K562 (cell line): ENCODE results near the gene SLC4A5. TPM values are rescaled to one million over a fixed set of nuclear protein-coding genes. Genes with fewer than 3 reads are reported as not detected.
A peak's percentile ranks its signal among the peaks of the same experiment; 100 is the strongest.

Source experiments
- ATAC-seq: fragments of 200-7000 bp; cut with Tn5 transposase; 3 replicates; pipeline ENCODE4 v1.9.1; 2020; ENCODE audit warnings: moderate library complexity
- BruUV-seq: library from RNA; stranded (reverse); fragments of 400-500 nt; replicated peaks from 2 replicates; lab custom pipeline; 2021; lab: Mats Ljungman, UMichigan
- CTCF ChIA-PET: fragments of 300-600 bp; formaldehyde crosslinking; extraction: SDS; loops from one replicate; lab custom pipeline; 2021; ENCODE audit warnings: low intra/inter-chr PET ratio; lab: Yijun Ruan, JAX
- POLR2A ChIA-PET: fragments of 300-600, 350-650 bp; sonication (Branson Sonifier 250); formaldehyde crosslinking; extraction: SDS; loops from one replicate; lab custom pipeline; 2021; ENCODE audit warnings: antibody characterized with exemption, inconsistent platforms; lab: Yijun Ruan, JAX
- DNase-seq, 4 experiments: peaks; one replicate each; pipeline versions ENCODE4 v3.0.0 to v3.0.0-alpha.2; 2011 to 2018; ENCODE audit warnings: low spot score in 3 of 4, mixed read lengths in 3 of 4; ENCODE audit errors: extremely low read depth in 1 of 4
- FAIRE-seq: peaks from 2 replicates; lab custom pipeline; 2011; peaks lifted over from hg19 to GRCh38; lab: Jason Lieb, UNC
- H2AFZ ChIP-seq: 2 replicates; pipeline ENCODE4 v1.6.0; 2011; ENCODE audit warnings: low read depth, low read length, control low read depth, inconsistent platforms
- H3K27ac ChIP-seq: fragments of 200-600 bp; 3 replicates; pipeline ENCODE4 v1.8.0; 2011; ENCODE audit warnings: low read depth, mild to moderate bottlenecking, control low read depth, inconsistent platforms, low read length, moderate library complexity, mixed read lengths; ENCODE audit errors: extremely low read depth
- H3K27me3 ChIP-seq, 2 experiments: fragments of 300-600 bp in 1 of 2; 2 replicates in 1 of 2; 3 replicates in 1 of 2; pipeline versions ENCODE4 v1.6.0 to v1.8.0; 2011; ENCODE audit warnings: inconsistent platforms in 2 of 2, low read length in 2 of 2, mild to moderate bottlenecking in 1 of 2, mixed read lengths in 1 of 2, moderate library complexity in 1 of 2; ENCODE audit not compliant: control insufficient read depth in 2 of 2, insufficient read depth in 2 of 2
- H3K36me3 ChIP-seq: fragments of 300-600 bp; 3 replicates; pipeline ENCODE4 v1.8.0; 2011; ENCODE audit warnings: mild to moderate bottlenecking, low read length, inconsistent platforms; ENCODE audit not compliant: control insufficient read depth, insufficient read depth
- H3K4me1 ChIP-seq, 2 experiments: fragments of 200-600 bp in 1 of 2; replicated peaks in 1 of 2; 2 replicates in 1 of 2; 3 replicates in 1 of 2; pipeline versions ENCODE4 v1.5.1 to v1.8.0; 2011; ENCODE audit warnings: inconsistent platforms in 2 of 2, low read length in 2 of 2, mild to moderate bottlenecking in 1 of 2, mixed read lengths in 1 of 2, moderate library complexity in 1 of 2; ENCODE audit not compliant: control insufficient read depth in 2 of 2, insufficient read depth in 2 of 2
- H3K4me2 ChIP-seq: 2 replicates; pipeline ENCODE4 v1.6.1; 2011; ENCODE audit warnings: low read length, control low read depth, inconsistent platforms, mixed read lengths; ENCODE audit not compliant: insufficient read depth
- H3K4me3 ChIP-seq: fragments of 200-600 bp; sonication (generic), shearing (Covaris generic); 2 replicates; pipeline ENCODE4 v1.5.1; 2016; ENCODE audit warnings: control low read depth, inconsistent platforms
- H3K79me2 ChIP-seq: fragments of 200-600 bp; 3 replicates; pipeline ENCODE4 v1.8.0; 2011; ENCODE audit warnings: low read length, inconsistent platforms; ENCODE audit not compliant: control insufficient read depth, insufficient read depth
- H3K9ac ChIP-seq, 2 experiments: 2 replicates each; pipeline versions ENCODE4 v1.6.0 to v1.6.1; 2011; ENCODE audit warnings: low read depth in 2 of 2, low read length in 2 of 2, control low read depth in 1 of 2, inconsistent platforms in 1 of 2, mild to moderate bottlenecking in 1 of 2, mixed read lengths in 1 of 2; ENCODE audit not compliant: insufficient read depth in 1 of 2
- H3K9me1 ChIP-seq: one replicate; pipeline ENCODE4 v1.6.0; 2011; ENCODE audit warnings: inconsistent platforms, mild to moderate bottlenecking, low read length, moderate library complexity; ENCODE audit not compliant: control insufficient read depth, insufficient read depth
- H3K9me3 ChIP-seq: replicated peaks from 2 replicates; pipeline ENCODE4 v1.5.1; 2011; ENCODE audit warnings: low read depth, low read length, inconsistent platforms; ENCODE audit not compliant: control insufficient read depth, insufficient read depth
- H4K20me1 ChIP-seq: replicated peaks from 2 replicates; pipeline ENCODE4 v1.6.1; 2011; ENCODE audit warnings: low read length, inconsistent platforms, mixed read lengths; ENCODE audit not compliant: control insufficient read depth, insufficient read depth
- BCOR ChIP-seq: fragments of 450-650 bp; IDR thresholded peaks from 2 replicates; pipeline ENCODE4 v1.6.1; 2016
- DNMT1 ChIP-seq: fragments of 450-650 bp; IDR thresholded peaks from 2 replicates; pipeline ENCODE4 v1.6.1; 2016; ENCODE audit warnings: antibody characterized with exemption, mild to moderate bottlenecking
- MIER1 ChIP-seq: fragments of 450-650 bp; IDR thresholded peaks from 2 replicates; pipeline ENCODE4 v1.6.1; 2016; ENCODE audit warnings: antibody characterized with exemption, mild to moderate bottlenecking, low read depth
- NFRKB ChIP-seq: fragments of 450-650 bp; IDR thresholded peaks from 2 replicates; pipeline ENCODE4 v1.6.1; 2016; ENCODE audit warnings: low read depth
- WGBS: fragments of 100-300 bp; shearing (Covaris generic); methylation state at CpG from one replicate; pipeline ENCODE4 v1.1.6; 2016; ENCODE audit warnings: low coverage, mixed read lengths; ENCODE audit not compliant: insufficient coverage; ENCODE audit errors: missing lambda C conversion rate; 5-methylcytosine and 5-hydroxymethylcytosine counted together
- in situ Hi-C: fragments of 300-500 bp; cut with MboI; formaldehyde crosslinking; loops from 4 replicates; pipeline ENCODE4 v1.15.0; 2018; ENCODE audit warnings: inconsistent platforms, mixed read lengths
- intact Hi-C: fragments of 100-400 bp; cut with micrococcal nuclease; formaldehyde crosslinking; loops from 2 replicates; pipeline ENCODE4 v1.14.2; 2022
- polyA plus RNA-seq, 8 experiments: library from polyadenylated mRNA; depleted of rRNA in 4 of 8; stranded (reverse) in 5 of 8; unstranded in 3 of 8; fragments of >200 nt; fragmentation: Nextera tagmentation in 2 of 8; fragmentation: Illumina TruSeq in 1 of 8; extraction: Ambion mirVana in 2 of 8; extraction: Trizol in 1 of 8; gene quantifications; 2 replicates each; pipeline versions ENCODE4 v1.2.1 to v1.2.3, GENCODE V29; 2011 to 2014; ENCODE audit warnings: inconsistent platforms in 1 of 8, missing spikeins in 1 of 8
- total RNA-seq, 7 experiments: library from RNA; depleted of rRNA in 6 of 7; stranded (reverse); fragments of >200 nt in 6 of 7; fragmentation: Illumina TruSeq in 2 of 7; extraction: Trizol in 2 of 7; gene quantifications; 2 replicates each; pipeline versions ENCODE4 v1.2.1 to v1.2.3, GENCODE V29; 2011 to 2021; ENCODE audit warnings: low replicate concordance in 1 of 7
- TF ChIP-seq, protein P1 (sequence below): fragments of 200-800 bp; sonication (Bioruptor generic); IDR thresholded peaks from 2 replicates; pipeline ENCODE4 v1.6.1; 2017; ENCODE audit warnings: missing genetic modification characterization, missing compliant biosample characterization
- TF ChIP-seq, protein P2 (sequence below): sonication (generic); formaldehyde crosslinking; IDR thresholded peaks from 2 replicates; pipeline ENCODE4 v1.8.0; 2022; ENCODE audit warnings: missing genetic modification reagents, mild to moderate bottlenecking, moderate library complexity, borderline replicate concordance

The SLC4A5 gene
- total and polyA plus RNA-seq, 9 of the 15 experiments (the other 6 are each of a cell fraction or from before 2014, with no cell fraction given): 0.03 to 0.77 (median 0.14) TPM; not detected in 1

DNA sequence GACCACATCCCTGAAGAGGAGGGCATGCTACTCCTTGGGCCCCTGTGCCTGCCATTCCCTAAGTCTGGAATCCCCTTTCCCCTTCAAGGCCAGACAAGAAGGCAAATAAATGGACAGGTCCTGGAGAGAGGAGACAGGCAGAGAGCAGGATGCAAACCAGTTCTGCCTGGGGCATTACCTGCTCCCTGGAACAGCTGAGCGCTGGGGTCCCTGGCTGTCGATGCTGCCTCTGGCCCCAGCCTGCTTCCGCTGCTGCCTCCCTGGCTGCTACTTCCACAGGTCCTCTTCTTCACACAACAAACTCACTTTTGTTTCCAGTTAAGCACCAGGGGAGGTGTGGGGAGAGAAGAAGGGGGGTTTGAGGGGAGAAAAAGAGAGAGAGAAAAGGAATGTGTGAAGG, 53.1 kb downstream of the SLC4A5 start:
- CTCF ChIA-PET: no interaction called here
- no peak overlapping the region for H3K27ac ChIP-seq
- no peaks in the 10 kb centered on the region for H3K36me3 ChIP-seq
- H4K20me1 ChIP-seq: no peaks in the 10 kb centered on the region; the same call in 1 of the 2 replicates
- no peak overlapping the region for H3K4me3 ChIP-seq
- in situ Hi-C loops: no loop called here
- H2AFZ ChIP-seq: no peak overlapping the region
- peaks cover 4 to 9% of the 10 kb centered on the region in 2 experiments; a peak in 3 of 5 replicates for H3K4me1 ChIP-seq
- WGBS: 22% methylated on average over 3 of the region's 3 CpGs
- H3K27me3 ChIP-seq: peaks cover 14 to 24% of the 10 kb centered on the region in 2 experiments; a peak in 4 of 5 replicates
- no peak overlapping the region for H3K4me2 ChIP-seq
- TF ChIP-seq BCOR: no peak
- TF ChIP-seq, protein P1, sequence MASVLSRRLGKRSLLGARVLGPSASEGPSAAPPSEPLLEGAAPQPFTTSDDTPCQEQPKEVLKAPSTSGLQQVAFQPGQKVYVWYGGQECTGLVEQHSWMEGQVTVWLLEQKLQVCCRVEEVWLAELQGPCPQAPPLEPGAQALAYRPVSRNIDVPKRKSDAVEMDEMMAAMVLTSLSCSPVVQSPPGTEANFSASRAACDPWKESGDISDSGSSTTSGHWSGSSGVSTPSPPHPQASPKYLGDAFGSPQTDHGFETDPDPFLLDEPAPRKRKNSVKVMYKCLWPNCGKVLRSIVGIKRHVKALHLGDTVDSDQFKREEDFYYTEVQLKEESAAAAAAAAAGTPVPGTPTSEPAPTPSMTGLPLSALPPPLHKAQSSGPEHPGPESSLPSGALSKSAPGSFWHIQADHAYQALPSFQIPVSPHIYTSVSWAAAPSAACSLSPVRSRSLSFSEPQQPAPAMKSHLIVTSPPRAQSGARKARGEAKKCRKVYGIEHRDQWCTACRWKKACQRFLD: 0 out of 2 replicates have a peak, but pooled peaks have one; percentile 15
- TF ChIP-seq, protein P2, sequence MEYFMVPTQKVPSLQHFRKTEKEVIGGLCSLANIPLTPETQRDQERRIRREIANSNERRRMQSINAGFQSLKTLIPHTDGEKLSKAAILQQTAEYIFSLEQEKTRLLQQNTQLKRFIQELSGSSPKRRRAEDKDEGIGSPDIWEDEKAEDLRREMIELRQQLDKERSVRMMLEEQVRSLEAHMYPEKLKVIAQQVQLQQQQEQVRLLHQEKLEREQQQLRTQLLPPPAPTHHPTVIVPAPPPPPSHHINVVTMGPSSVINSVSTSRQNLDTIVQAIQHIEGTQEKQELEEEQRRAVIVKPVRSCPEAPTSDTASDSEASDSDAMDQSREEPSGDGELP: no peak
- no peak for TF ChIP-seq MIER1
- TF ChIP-seq DNMT1: no peak
- no peak for TF ChIP-seq NFRKB
- TF ChIP-seq, all 486 proteins: peak for 1
- H3K9me1 ChIP-seq: no peaks in the 10 kb centered on the region
- DNase-seq: no peak
- no peaks in the 10 kb centered on the region for H3K9me3 ChIP-seq
- H3K79me2 ChIP-seq: no peaks in the 10 kb centered on the region
- no peak overlapping the region; a peak in 1 of 4 replicates for H3K9ac ChIP-seq
- POLR2A ChIA-PET: interaction anchor here (1.3 kb wide), 1 partner anchor 30 kb away, joined by 4 read pairs; no protein-coding TSS in a partner anchor
- no peak for FAIRE-seq
- BruUV-seq: no TSS peak
- no peak for ATAC-seq
- intact Hi-C loops: no loop called here
